NB4 (cell line): ENCODE results near the gene RAD51B.

Experiments
- DNase-seq: peaks from one replicate; pipeline ENCODE4 v3.0.0; 2010; ENCODE audit warnings: low read depth
- H3K4me3 ChIP-seq: one replicate; pipeline ENCODE4 v1.5.1; 2011; ENCODE audit warnings: mild to moderate bottlenecking, low read depth, low read length, moderate library complexity
- MAX ChIP-seq: IDR thresholded peaks from 2 replicates; pipeline ENCODE4 v1.6.1; 2011; ENCODE audit warnings: low read depth, low read length
- MYC ChIP-seq: IDR thresholded peaks from 2 replicates; pipeline ENCODE4 v1.6.1; 2011; ENCODE audit warnings: low read depth, low read length
- POLR2A ChIP-seq: IDR thresholded peaks from 2 replicates; pipeline ENCODE4 v1.6.1; 2011; ENCODE audit warnings: mild to moderate bottlenecking; ENCODE audit not compliant: insufficient read length; ENCODE audit errors: extremely low read depth
- TF ChIP-seq, protein P1 (sequence below): IDR thresholded peaks from one replicate; pipeline ENCODE4 v1.5.1; 2012; ENCODE audit warnings: low read depth, low read length

Gene RAD51B

DNA sequence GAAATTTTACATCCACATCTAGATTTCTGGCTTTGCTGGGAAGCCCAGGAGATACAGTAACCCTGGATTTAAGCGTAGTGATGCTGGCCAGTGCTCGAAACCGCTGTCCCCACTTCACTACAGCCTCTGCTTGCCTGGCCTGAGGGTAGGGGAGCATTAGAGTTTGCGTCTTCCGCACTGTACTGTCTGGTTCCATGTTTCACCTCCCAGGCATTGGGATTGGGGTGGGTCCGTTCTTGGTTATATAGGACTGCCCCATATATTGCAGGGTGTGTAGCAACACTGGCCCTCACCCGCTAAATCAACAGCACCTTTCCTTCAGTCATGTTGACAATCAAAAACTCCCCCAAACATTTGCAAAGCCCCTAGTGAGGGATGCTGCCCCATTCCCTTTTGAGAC is 732.5 kb downstream of the RAD51B start:
- no peak for TF ChIP-seq POLR2A
- no peak for TF ChIP-seq MAX
- no peak for TF ChIP-seq MYC
- TF ChIP-seq, protein P1, sequence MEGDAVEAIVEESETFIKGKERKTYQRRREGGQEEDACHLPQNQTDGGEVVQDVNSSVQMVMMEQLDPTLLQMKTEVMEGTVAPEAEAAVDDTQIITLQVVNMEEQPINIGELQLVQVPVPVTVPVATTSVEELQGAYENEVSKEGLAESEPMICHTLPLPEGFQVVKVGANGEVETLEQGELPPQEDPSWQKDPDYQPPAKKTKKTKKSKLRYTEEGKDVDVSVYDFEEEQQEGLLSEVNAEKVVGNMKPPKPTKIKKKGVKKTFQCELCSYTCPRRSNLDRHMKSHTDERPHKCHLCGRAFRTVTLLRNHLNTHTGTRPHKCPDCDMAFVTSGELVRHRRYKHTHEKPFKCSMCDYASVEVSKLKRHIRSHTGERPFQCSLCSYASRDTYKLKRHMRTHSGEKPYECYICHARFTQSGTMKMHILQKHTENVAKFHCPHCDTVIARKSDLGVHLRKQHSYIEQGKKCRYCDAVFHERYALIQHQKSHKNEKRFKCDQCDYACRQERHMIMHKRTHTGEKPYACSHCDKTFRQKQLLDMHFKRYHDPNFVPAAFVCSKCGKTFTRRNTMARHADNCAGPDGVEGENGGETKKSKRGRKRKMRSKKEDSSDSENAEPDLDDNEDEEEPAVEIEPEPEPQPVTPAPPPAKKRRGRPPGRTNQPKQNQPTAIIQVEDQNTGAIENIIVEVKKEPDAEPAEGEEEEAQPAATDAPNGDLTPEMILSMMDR, result no peak
- DNase-seq, result no peak

DNA sequence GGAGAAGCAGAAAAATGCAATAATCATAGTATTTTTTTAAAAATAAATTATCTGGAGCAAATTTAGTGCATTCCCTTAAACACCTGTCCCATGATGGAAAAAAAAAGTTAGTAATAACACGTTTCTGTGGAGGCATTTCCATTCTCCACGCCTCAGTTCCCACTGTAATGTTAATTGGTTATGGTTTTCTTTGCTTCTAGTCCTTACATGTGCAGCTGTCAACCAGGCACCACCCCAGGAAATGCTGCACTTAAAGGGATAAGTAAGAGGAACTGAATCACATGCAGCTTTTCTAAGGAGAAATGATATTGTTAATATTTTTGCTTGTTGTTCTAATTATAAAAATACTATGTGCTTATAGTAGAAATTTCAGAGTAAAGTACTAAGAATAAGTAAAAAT is 733.0 kb downstream of the RAD51B start:
- DNase-seq, result peak; percentile 29
- TF ChIP-seq POLR2A (no peak), MAX (peak; percentile 67), MYC (peak; percentile 32; the same call in 1 of the 2 replicates)
- TF ChIP-seq, protein P1, result no peak
- H3K4me3 ChIP-seq, result no peak overlapping the region

More for the DNA sequence above, 732.5 kb downstream of the RAD51B start:
- no peak overlapping the region for H3K4me3 ChIP-seq

- TF ChIP-seq POLR2A (no peak), MAX (no peak), MYC (no peak)
- TF ChIP-seq, protein P1, result no peak
- DNase-seq, result no peak
- no peak overlapping the region for H3K4me3 ChIP-seq
These were observed 733.7 kb downstream of the RAD51B start for GRCh38 chr14:68553311-68553710.

- DNase-seq, result no peak
- no peak for TF ChIP-seq MYC
- no peak for TF ChIP-seq POLR2A
- TF ChIP-seq, protein P1, result no peak
- no peak for TF ChIP-seq MAX
- H3K4me3 ChIP-seq, result no peak overlapping the region
These were observed 734.7 kb downstream of the RAD51B start for GRCh38 chr14:68554231-68554630.

DNA sequence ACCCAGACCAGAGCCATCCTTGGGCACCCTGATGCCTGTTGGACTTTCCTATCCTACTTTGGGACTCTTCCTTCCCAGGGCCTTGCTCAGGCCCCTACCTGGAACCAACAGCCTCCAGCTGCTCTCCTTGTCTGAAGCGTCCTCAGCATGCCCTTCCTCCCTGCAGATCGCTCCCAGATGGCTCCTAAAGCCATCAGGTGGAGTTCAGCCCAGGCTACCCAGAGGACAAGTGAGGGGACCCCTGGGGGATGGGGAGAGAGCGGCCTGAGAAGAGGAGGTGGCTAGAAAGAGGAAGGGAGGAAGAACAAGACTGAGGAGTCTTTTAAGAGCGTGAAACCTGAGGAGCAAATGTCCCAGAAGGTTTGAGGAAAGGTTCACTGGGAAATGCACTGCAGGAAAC is 736.7 kb downstream of the RAD51B start:
- no peak for DNase-seq
- TF ChIP-seq MYC, result no peak
- TF ChIP-seq, protein P1, result no peak
- TF ChIP-seq POLR2A, result no peak
- TF ChIP-seq MAX, result no peak
- no peak overlapping the region for H3K4me3 ChIP-seq
